HG02642 (cell line): Measurements from ENCODE around the gene ZNF438.
"Not testable (repeated sequence)": the region's sequence is repeated elsewhere in the genome, so short reads cannot be mapped to it uniquely, and the experiment has no call there.

Source experiments
- ATAC-seq: cut with Tn5 transposase; IDR thresholded peaks from one replicate; pipeline ENCODE4 v1.9.1; 2021; ENCODE audit warnings: mild to moderate bottlenecking; ENCODE audit not compliant: unreplicated experiment, poor library complexity

Gene ZNF438

DNA sequence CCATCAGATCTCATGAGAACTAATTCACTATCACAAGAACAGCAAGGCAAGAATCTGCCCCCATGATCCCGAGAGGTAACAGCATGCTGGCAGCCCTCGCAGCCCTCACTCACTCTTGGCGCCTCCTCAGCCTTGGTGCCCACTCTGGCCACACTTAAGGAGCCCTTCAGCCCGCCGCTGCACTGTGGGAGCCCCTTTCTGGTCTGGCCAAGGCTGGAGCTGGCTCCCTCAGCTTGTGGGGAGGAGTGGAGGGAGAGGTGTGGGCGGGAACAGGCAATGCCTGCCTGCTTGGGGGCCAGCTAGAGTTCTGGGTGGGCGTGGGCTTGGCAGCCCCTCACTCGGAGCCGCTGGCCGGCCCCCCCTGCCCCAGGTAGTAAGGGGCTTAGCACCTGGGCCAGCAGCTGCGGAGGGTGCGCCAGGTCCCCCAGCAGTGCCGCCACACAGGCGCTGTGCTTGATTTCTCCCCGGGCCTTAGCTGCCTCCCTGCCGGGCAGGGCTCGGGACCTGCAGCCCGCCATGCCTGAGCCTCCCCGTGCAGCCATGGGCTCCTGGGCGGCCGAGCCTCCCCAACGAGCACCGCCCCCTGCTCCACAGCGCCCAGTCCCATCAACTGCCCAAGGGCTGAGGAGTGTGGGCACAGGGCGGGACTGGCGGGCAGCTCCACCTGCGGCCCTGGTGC is 24.0 kb upstream of the ZNF438 start:
- ATAC-seq = no peak

- no peak for ATAC-seq
These were observed 20.0 kb upstream of the ZNF438 start for GRCh38 chr10:31051703-31052102.

DNA sequence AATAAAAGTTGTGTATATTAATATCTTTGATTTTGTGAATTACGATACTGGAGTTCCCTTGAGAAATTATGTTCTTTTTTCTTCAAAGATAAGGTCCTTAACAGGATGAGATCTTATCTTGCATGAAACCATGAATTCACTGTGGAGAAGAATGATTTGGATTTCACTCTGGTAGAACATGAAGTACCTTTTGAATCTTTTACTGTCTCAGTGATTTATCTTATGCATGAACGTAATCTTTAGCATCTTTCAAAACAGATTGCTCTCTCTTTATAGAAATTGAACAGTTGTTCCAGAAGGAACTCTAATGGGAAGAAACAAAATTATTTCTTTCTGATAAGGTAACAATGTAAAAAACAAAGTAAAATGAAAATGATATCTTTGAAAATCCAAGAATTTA is 11.0 kb upstream of the ZNF438 start:
- ATAC-seq = no peak

- ATAC-seq = no peak
These were observed 9.3 kb upstream of the ZNF438 start for GRCh38 chr10:31041011-31041410.

- ATAC-seq = not testable (repeated sequence)
These were observed 7.3 kb upstream of the ZNF438 start for GRCh38 chr10:31039006-31039405.

DNA sequence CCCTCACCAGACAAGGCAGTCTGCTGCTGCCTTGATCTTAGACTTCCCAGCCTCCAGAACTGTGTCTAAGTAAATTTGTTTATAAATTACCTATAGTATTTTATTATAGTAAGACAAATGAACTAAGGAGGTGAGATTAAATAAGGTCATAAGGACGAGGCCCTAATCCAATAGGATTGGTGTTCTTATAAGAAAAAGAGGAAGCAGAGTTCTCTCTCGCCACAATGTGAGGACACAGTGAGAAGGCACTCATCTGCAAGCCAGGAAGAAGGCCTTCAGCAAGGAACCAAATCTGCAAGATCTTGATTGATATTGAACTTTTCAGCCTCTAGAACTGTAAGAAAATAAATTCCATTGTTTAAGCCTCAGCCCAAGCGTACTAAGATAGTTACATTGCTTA is 6.1 kb upstream of the ZNF438 start:
- ATAC-seq = no peak

DNA sequence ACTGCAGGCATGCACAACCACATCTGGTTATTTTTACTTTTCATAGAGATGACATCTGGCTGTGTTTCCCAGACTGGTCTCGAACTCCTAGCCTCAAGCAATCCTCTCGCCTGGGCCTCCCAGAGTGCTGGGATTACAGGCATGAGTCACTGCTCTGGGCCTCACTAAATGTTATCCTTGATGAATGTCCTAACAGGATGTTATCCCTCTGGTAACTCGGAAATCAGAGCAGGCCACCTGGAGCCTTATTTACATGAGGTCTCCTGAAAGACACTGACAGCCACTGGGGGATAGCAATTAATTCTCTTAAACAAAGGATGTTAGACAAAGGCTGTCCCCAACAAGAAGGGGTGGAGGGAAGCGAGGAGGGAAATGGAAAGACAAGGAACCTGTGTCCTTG is 4.5 kb upstream of the ZNF438 start:
- ATAC-seq = no peak

DNA sequence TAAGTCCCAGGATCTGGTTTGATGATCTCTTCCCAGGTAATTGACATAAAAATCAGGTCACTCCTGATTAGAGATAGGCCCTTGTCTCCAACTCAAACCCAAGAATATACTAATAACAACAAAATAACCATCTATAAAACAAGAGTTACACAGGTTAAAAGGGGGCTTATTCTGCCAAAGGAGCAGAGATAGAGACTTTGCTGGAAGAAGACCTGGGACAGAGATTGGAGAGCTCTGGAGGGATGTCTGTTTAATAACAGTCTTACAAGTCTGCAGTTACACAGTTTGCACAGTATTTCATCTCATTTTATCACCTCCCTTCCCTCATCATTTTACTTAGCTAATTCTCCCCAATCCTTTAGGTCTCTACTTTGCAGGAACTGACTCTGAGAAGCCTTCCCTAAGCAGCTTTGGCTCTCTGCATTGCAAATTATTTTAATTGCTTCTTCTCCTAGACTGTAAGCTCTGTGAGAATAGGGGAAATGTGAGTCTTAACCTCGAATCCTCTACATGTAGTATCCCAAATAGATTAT is 3.7 kb upstream of the ZNF438 start:
- no peak for ATAC-seq

DNA sequence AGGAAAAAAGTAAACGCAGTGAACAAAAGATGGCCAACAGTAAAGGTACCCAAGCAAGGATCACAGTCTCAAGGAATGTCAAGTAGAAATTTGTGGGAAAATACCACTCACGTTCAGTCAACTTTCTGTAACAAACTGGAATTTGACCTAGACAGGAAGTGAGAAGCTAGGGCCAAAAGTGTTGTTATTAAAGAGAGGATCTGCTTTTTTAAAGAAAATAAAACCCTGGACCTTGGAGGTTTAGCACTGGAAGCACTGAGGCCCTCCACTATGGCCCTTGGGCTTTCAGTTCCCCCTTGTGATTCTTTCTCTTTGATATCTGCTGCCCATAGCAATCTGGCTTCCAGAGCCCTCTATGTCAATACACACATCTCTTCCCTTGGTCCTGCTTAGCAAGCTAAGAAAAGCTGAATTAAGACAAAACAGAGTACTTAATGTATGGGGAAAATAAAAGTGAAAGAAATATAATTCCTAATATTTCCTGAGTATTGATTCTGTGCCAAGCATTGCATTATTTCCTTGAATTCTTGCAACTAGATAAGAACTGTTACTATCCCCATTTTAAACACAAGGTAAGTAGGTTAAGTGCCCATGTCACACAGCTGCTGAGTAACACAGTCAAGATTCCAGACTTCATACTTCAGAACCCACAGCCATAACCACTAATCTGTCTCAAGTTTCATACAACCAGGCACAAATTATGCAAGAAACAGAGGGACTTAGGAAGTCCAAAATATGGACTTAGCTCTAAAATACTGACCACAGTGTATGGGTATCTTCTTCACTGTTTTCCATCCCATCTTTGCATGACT is 2.6 kb upstream of the ZNF438 start:
- ATAC-seq = no peak

DNA sequence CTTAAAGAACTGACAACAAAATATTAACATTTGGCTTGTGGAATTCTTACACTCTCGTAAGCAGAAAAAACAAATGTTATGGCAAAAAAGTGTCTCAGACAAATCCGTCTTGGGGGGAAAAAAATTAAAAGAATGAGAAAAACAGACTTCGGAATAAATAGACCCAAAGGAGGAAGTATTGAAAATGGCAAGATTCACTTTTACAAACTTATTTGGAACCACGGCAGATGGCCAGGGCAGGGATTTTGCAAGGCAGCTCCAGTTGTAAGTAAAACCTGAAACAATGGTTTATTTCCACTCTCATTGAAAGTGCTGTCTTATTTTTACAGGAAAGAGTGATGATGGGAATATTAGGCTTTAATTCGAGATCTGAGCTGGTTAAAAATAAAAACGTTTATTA is 1.5 kb upstream of the ZNF438 start:
- ATAC-seq = no peak

DNA sequence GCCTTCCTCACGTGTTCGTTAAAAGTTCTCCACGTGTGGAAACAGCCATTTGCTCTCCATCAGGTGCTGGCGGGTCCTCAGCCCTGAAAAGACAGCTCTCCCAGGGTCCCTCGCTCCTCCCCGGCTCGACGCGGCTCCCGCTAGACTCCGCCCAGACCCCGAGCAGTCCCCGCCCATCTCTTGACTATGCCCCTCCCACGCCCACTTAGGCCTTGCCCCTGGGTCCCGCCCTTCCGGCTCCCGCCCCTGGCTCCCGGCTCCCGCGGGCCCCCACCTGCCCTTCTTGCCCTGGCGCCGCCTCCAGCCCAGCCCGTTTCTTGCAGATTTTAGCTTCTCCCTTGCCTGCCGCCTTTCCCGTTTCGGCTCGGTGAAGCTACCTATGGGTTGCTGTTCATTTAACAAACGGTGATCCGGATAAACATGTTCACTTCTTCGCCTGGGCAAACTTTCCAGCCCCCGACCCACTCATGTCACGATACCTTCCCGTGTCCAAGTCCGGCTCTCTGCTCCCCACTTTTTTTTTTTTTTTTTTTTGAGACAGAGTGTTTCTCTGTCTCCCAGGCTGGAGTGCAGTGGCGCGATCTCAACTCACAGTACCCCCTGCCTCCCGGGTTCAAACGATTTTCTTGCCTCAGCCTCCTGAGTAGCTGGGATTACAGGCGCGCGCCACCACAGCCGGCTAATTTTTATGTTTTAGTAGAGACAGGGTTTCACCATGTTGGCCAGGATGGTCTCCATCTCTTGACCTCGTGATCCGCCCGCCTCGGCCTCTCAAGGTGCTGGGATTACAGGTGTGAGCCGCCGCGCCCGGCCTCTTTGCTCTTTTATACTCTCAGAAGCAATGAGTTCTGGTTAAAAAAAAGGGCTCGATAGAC is 830 bp upstream of the ZNF438 start:
- peak; percentile 86 for ATAC-seq

DNA sequence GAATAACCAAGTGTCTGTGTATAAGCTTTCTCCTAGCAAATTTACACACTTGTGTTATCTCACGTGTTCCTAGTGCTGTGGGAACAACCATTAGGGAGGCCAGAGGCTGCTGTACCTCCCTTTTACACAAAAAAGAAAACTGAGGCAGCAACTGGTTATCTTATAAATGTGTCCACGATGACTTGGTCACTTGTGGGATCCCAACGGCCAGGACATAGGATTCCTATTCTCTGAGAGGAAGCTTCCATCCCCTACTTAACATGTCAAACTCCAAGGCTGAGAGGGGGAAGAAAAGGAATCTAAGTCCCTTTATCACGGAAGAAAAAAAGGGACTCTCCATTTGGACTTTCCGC is 484 bp downstream of the ZNF438 start:
- no peak for ATAC-seq

DNA sequence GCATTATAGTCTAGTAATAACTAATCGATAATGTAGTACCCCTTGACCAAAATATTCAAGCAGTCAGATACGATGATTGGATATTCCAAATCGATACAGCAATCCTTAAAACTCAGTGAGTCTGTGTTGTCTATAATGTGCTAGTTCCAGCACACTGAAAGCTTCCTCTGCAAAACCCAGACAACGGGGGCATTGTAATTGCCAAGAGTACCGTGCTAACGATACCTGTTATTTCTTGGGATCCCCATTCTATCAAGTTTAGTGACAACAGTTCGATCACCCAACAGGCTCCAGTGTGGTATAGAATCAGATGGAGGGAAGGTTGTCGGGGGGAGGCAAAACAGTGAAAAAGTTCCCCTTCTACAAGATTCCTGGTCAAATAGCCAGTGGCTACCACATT is 865 bp downstream of the ZNF438 start:
- no peak for ATAC-seq

- no peak for ATAC-seq
These were observed 1.4 kb downstream of the ZNF438 start for GRCh38 chr10:31030260-31030659.

GRCh38 chr10:31028081-31028480 is 3.6 kb downstream of the ZNF438 start:
- no peak for ATAC-seq

- ATAC-seq = not testable (repeated sequence)
These were observed 5.4 kb downstream of the ZNF438 start for GRCh38 chr10:31026279-31026678.

DNA sequence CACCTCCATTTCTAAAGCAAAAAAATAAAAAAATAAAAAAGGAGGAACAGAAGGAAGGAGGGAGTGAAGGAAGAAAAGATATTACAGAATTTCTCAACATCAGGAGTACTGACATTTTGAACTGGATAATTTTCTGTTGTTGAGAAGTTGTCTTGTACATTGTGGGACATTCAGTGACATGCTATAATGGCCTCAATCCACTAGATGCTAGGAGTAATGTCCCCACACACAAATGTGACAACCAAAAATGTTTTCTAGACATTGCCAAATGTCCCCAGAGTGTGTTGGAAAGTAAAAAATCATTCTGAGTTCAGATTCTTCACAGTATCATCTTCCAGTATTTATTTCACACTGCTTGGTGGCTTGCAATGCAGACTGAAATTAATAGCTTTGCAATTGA is 6.5 kb downstream of the ZNF438 start:
- ATAC-seq = no peak

DNA sequence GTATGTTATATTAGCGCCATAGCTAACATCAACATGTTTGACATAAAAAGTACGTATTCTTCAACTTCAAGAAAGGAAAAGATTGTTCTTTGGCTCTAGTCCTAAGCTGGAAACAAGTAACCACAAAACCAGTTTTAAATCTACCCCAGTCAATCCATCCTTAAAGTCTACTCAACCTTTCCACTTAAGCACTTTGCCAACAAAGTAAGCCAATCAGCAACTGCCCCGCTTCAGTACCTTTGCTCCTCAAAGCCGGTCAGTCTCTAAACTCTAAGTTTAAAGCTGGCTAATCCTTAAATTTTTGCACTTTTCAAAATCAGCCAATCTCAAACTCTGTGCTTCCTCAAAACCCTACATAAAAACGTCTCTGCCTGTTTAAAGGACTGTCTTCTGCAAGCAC is 8.1 kb downstream of the ZNF438 start:
- ATAC-seq = no peak

DNA sequence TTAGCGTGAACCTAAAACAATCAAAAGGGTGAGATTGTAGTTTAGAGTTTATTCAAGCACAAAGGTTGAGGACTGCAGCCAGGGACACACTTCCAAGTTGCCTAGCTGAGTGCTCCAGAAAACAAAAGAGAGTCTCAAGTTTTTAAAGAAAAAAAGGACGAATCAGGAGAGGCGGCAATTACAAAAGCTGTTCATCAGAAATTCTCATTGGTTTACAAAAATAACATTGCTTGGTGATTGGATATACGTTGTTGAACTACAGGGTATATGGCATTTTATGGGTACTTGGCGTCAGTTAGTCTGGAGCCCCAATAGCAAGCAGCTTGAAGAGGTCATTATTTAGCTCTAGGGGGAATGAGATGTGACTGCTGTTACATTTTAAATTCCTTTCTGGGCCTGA is 11.5 kb downstream of the ZNF438 start:
- no peak for ATAC-seq

GRCh38 chr10:31018962-31019361 is 12.7 kb downstream of the ZNF438 start:
- ATAC-seq = no peak

DNA sequence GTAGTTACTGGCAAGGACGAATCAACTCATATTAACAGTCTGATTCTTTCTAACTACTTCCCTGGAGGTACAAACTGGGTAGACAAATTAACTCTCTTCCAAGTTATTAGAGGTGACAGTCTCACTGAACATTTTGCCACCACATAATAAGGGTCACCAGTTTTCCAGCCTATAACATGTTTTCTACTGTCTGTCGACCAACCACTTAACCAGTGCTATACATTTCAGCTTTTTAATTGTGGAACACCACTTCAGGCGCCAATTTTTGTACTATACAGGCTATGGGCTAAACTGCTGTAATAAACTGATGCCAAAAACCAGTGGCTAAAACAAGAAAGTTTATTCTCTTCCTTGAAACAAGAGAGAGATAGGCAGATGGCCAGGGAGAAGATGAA is 13.3 kb downstream of the ZNF438 start:
- ATAC-seq = no peak
